Vagina (tissue), 2 donors: ENCODE data around the gene L1TD1.

Experiments used
- CTCF ChIP-seq, 3 experiments: fragments of 450-650 bp in 2 of 3; fragments of 200-600 bp in 1 of 3; sonication (generic) in 1 of 3; IDR thresholded peaks; one replicate each; pipeline ENCODE4 v1.5.1; 2017 to 2019; ENCODE audit warnings: antibody characterized with exemption in 3 of 3, mild to moderate bottlenecking in 2 of 3, moderate library complexity in 2 of 3
- POLR2A ChIP-seq, 2 donors: fragments of 450-650 bp; IDR thresholded peaks; one replicate each; pipeline ENCODE4 v1.6.1; 2017; ENCODE audit warnings: antibody characterized with exemption in 2 of 2, mild to moderate bottlenecking in 2 of 2, moderate library complexity in 2 of 2

GRCh38 chr1:62198069-62198780 is 3.6 kb downstream of the L1TD1 start:
- TF ChIP-seq POLR2A (IDR thresholded peaks at IDR 0.05) (no peak), CTCF (IDR thresholded peaks at IDR 0.05) (no peak)
